Suprapubic skin (tissue), 4 donors: ENCODE measurements around the gene FTH1. TPM values are rescaled to one million over a fixed set of nuclear protein-coding genes. Genes with fewer than 3 reads are reported as not detected.

Experiments used
- DNase-seq, 2 donors: peaks; one replicate each; pipeline ENCODE4 v3.0.0-alpha.2; 2019; ENCODE audit warnings: low spot score in 2 of 2
- H3K27ac ChIP-seq: fragments of 200-600 bp; sonication (generic); one replicate; pipeline ENCODE4 v1.5.1; 2019
- H3K27me3 ChIP-seq: fragments of 200-600 bp; sonication (generic); one replicate; pipeline ENCODE4 v1.5.1; 2019
- H3K36me3 ChIP-seq: fragments of 200-600 bp; sonication (generic); one replicate; pipeline ENCODE4 v1.5.1; 2019
- H3K4me1 ChIP-seq: fragments of 200-600 bp; sonication (generic); one replicate; pipeline ENCODE4 v1.5.1; 2019
- H3K4me3 ChIP-seq: fragments of 200-600 bp; sonication (generic); one replicate; pipeline ENCODE4 v1.5.1; 2019; ENCODE audit warnings: mild to moderate bottlenecking
- H3K9me3 ChIP-seq: fragments of 200-600 bp; sonication (generic); one replicate; pipeline ENCODE4 v1.5.1; 2019
- CTCF ChIP-seq, 2 donors: fragments of 200-600 bp in 1 of 2; fragments of 450-650 bp in 1 of 2; sonication (generic) in 1 of 2; IDR thresholded peaks; one replicate each; pipeline ENCODE4 v1.5.1; 2016 to 2019; ENCODE audit warnings: antibody characterized with exemption in 2 of 2, mild to moderate bottlenecking in 1 of 2, moderate library complexity in 1 of 2
- EP300 ChIP-seq: sonication (generic); formaldehyde crosslinking; IDR thresholded peaks from one replicate; pipeline ENCODE4 v1.6.1; 2017; ENCODE audit warnings: antibody characterized with exemption
- POLR2A ChIP-seq, 2 donors: fragments of 450-650 bp; IDR thresholded peaks; one replicate each; pipeline ENCODE4 v1.6.1; 2017; ENCODE audit warnings: antibody characterized with exemption in 2 of 2, mild to moderate bottlenecking in 2 of 2, moderate library complexity in 2 of 2
- POLR2AphosphoS5 ChIP-seq, 3 donors: sonication (generic); formaldehyde crosslinking; IDR thresholded peaks; one replicate each; pipeline ENCODE4 v1.6.1; 2017; ENCODE audit warnings: antibody characterized with exemption in 3 of 3
- WGBS: methylation state at CpG from one replicate; pipeline ENCODE4 v1.1.5; 2018; 5-methylcytosine and 5-hydroxymethylcytosine counted together
- total RNA-seq, 4 donors: library from RNA; depleted of rRNA; stranded (reverse); fragments of >200 nt; gene quantifications; one replicate each; pipeline ENCODE4 v1.1.0, GENCODE V29; 2016

Gene FTH1
- total RNA-seq, 4 donors from 2014 or later: 578 to 1,480 (median 967) TPM

GRCh38 chr11:61917334-61918109 is 49.9 kb downstream of the FTH1 start, which contains the start of gene RAB3IL1:
Gene RAB3IL1 (minus strand): TSS chr11:61917566. CDS start chr11:61917367, 199 bp downstream.
- peaks cover 23% of the 10 kb centered on the region for H3K27me3 ChIP-seq
- H3K4me3 ChIP-seq: peak within 1 kb of the TSS; percentile 79
- TF ChIP-seq EP300: no peak
- TF ChIP-seq POLR2A (IDR thresholded peaks at IDR 0.05): peak in 1 of 2 donors; percentile 59
- H3K4me1 ChIP-seq: peaks cover 52% of the 10 kb centered on the region
- peak within 1 kb of the TSS; percentile 82 for H3K27ac ChIP-seq
- H3K9me3 ChIP-seq: no peaks in the 10 kb centered on the region
- no peaks in the 10 kb centered on the region for H3K36me3 ChIP-seq
- 4% methylated on average over 13 of the region's 74 CpGs for WGBS
- peak; percentile 86 to 88 for DNase-seq

GRCh38 chr11:61916737-61917333 is 50.6 kb downstream of the FTH1 start:
- Histone ChIP-seq H3K36me3 (no peaks in the 10 kb centered on the region), H3K27me3 (peaks cover 23% of the 10 kb centered on the region), H3K27ac (peak overlapping the region; percentile 82), H3K4me3 (peak overlapping the region; percentile 79), H3K9me3 (no peaks in the 10 kb centered on the region), H3K4me1 (peaks cover 52% of the 10 kb centered on the region)
- 12% methylated on average over 6 of the region's 32 CpGs for WGBS
- no peak for TF ChIP-seq EP300
- TF ChIP-seq CTCF (IDR thresholded peaks at IDR 0.05): no peak
- no peak for TF ChIP-seq POLR2A (IDR thresholded peaks at IDR 0.05)
- no peak for TF ChIP-seq POLR2AphosphoS5 (IDR thresholded peaks at IDR 0.05)
- peak; percentile 73 to 77 for DNase-seq

DNA sequence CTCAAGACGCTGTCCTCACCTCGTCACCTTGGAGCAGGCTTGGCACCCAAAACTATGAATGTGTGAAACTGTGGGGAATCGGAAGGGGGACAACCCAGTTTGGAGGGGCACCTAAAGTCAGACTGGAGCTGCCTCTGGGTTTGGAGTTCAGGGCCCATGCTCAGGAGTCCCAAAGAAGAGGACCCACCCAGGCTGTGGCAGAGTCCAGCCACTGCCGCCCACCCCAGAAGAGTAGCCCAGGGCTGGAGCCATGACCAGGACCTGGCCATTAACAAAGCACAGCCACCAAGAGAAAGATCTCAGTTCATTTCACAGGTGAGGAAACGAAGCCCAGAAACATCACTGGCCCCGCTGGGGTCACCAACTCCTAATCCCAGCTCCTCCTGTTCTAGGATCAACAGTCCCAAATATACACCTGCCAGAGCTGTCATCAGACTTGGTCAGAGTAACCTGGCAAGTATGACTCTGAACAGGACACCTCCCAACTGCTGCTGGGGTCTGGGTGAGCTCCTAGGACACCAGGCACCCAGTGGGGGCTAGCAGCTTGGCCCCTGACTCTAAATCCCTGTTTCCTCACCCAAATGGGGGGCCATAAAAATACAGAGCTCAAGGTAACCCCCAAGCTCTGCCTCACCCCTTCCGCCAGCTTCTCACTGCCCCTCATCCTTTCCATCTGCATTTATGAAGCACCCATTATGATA is 52.8 kb downstream of the FTH1 start:
- no peak overlapping the region for H3K27ac ChIP-seq
- no peaks in the 10 kb centered on the region for H3K9me3 ChIP-seq
- DNase-seq: peak; percentile 45 to 57
- peak overlapping the region; percentile 79 for H3K4me3 ChIP-seq
- H3K36me3 ChIP-seq: no peaks in the 10 kb centered on the region
- 81% methylated on average over 4 of the region's 7 CpGs for WGBS
- no peak for TF ChIP-seq POLR2AphosphoS5 (IDR thresholded peaks at IDR 0.05)
- no peak for TF ChIP-seq POLR2A (IDR thresholded peaks at IDR 0.05)
- TF ChIP-seq CTCF (IDR thresholded peaks at IDR 0.05): no peak
- TF ChIP-seq EP300: no peak
- H3K27me3 ChIP-seq: peaks cover 18% of the 10 kb centered on the region
- H3K4me1 ChIP-seq: peaks cover 48% of the 10 kb centered on the region

Other genes starting within 250 kb of the FTH1 start
- 1 to 10 TPM in 1 of 4 donors, under 1 TPM in 3; 0.24 to 2.8 (median 0.83) TPM for gene MYRF, start 215.0 kb downstream of the FTH1 start, total RNA-seq
- 10 to 100 TPM; 29.7 to 44.8 (median 35.9) TPM for gene TMEM258, start 175.0 kb downstream of the FTH1 start, total RNA-seq
- gene FEN1, start 174.7 kb downstream of the FTH1 start, total RNA-seq: 10 to 100 TPM in 2 of 4 donors, 1 to 10 TPM in 2; 6.9 to 14.0 (median 9.2) TPM
- gene FADS1, start 150.6 kb downstream of the FTH1 start, total RNA-seq: 10 to 100 TPM; 16.4 to 69.6 (median 46.6) TPM
- 100 to 1,000 TPM; 130 to 455 (median 327) TPM for gene FADS2, start 139.3 kb downstream of the FTH1 start, total RNA-seq
- 10 to 100 TPM; 12.7 to 24.7 (median 17.9) TPM for gene FADS3, start 76.1 kb downstream of the FTH1 start, total RNA-seq
- 1 to 10 TPM; 2.6 to 8.9 (median 5.4) TPM for gene RAB3IL1, start 50.1 kb downstream of the FTH1 start, total RNA-seq
- 1 to 10 TPM; 1.5 to 4.1 (median 2.5) TPM for gene BEST1, start 17.3 kb downstream of the FTH1 start, total RNA-seq
- 10 to 100 TPM; 31.6 to 52.4 (median 33.9) TPM for gene INCENP, start 156.4 kb upstream of the FTH1 start, total RNA-seq
- gene SCGB1D1, start 222.6 kb upstream of the FTH1 start, total RNA-seq: not detected
- 10 to 100 TPM in 1 of 4 donors, 1 to 10 TPM in 3; 3.9 to 37.4 (median 6.2) TPM for gene SCGB2A1, start 241.0 kb upstream of the FTH1 start, total RNA-seq